Activated CD8-positive, alpha-beta memory T cell treated with anti-CD3 and anti-CD28 coated beads for 48 hours (primary cell): Measurements from ENCODE around the gene ZBTB48.
"Not testable (repeated sequence)": the region's sequence is repeated elsewhere in the genome, so short reads cannot be mapped to it uniquely, and the experiment has no call there.

Experiments
- DNase-seq, 3 experiments: peaks; one replicate each; pipeline ENCODE4 v3.0.0-alpha.2; 2020; ENCODE audit warnings: low read depth in 2 of 3, low spot score in 2 of 3

ZBTB48 gene

DNA sequence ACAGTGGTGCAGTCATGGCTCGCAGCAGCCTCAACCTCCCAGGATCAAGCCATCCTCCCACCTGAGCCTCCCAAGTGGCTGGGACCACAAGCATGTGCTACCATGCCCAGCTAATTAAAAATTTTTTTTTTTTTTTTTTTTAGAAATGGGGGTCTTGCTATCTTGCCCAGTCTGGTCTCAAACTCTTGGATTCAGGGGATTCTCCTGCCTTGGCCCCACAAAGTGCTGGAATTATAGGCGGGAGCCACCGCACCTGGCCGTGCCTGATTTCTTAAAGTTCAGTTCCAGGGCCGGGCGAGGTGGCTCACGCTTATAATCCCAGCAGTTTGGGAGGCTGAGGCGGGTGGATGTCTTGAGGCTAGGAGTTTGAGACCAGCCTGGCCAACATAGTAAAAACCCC is 51.3 kb downstream of the ZBTB48 start:
- DNase-seq: no peak

- no peak for DNase-seq
Measured at GRCh38 chr1:6632588-6633514, 53.1 kb downstream of the ZBTB48 start.

DNA sequence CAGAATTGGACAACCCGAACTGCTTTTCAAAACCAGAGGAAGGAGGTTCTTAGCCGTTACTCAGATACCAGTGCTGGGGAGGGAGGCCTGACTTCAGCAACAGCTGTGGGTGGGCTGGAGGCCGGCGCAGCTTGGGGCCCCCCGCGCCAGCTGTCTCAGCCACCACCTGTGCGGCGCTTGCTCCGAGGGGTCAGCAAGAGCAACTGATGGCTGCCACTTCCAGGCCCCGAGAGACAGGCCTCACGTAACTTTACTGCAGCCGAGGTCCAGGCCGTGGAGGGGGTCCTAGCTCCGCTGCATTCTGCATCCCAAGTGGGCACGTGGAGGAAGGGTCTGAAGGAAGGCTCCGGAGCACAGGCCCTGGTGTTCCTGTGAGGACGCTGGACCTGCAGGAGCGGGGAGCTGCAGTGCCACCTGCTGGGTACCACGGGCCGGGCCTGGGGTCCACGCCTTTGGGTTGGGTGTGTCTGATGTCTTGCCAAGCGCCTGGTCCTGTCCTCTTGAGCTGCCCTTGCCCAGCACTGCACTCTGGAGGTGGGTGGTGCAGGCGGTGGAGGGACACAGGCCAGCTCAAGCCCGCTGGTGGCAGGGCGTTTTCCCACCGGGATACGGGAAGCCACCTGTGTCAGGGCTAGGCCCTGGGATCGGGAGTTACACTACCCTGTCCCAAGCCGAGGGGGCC is 54.7 kb downstream of the ZBTB48 start:
- no peak for DNase-seq

- DNase-seq: no peak
Measured at GRCh38 chr1:6635161-6635909, 55.5 kb downstream of the ZBTB48 start.

GRCh38 chr1:6635910-6636760 is 56.3 kb downstream of the ZBTB48 start:
- DNase-seq: no peak

DNA sequence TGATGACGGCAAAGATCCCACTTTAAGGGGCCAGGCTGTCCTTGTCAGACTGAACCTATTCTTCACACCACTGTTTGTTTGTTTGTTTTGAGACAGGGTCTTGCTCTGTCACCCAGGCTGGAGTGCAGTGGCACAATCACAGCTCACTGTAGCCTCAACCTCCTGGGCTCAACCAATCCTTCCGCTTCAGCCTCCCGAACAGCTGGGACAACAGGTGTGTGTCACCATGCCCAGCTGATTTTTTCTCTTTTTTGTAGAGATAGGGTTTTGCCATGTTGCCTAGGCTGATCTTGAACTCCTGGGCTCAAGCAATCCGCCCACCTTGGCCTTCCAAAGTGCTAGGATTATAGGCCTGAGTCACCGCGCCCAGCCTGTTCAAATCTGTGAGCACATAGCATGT is 57.0 kb downstream of the ZBTB48 start:
- DNase-seq: not testable (repeated sequence)

DNA sequence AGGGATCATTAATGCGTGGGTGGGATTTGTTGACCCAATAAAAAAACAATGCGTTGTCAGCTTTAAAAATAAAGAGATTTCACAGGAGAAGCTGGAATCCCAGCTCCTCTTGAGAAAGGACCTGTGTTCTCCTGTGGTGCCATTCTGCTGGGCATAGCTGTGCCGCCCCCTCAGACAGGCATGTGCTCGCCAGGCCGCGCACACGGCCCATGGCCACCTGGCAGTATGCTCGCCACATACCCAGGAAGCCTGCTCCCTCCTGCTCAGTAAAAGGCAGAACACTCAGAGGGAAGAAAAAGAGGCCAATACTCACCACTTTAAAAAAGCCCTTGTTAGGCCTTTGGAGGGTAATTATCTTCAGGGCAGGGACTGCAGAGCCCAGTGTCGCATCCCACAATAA is 58.0 kb downstream of the ZBTB48 start:
- DNase-seq: no peak

DNA sequence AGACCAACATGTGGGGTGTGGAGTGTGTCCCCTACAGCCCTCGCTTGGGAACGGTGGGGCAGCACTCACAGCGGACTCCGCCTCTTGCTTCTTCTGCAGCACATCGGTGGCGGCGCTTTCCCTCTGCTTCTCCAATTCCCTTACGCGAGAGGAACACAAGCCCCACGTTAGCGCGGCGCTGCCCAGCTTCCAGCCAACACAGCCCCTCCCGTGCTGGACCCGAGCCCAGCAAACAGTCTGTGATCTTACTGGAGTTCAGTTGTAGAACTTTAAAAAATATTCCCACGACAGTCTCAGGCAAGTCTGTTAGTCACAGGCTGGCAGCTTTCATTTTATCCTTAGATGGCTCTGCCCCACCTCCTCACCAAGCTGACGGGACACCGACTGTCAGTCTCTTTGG is 58.4 kb downstream of the ZBTB48 start:
- DNase-seq: no peak
